ENCODE data around the gene MTRFR. TPM values are rescaled to one million over a fixed set of nuclear protein-coding genes. Genes with fewer than 3 reads are reported as not detected.

MTRFR gene
- total and polyA plus RNA-seq, 2 donors (not counting 3 experiments of a cell fraction or from before 2014, with no cell fraction given): 9.1 to 14.4 TPM

DNA sequence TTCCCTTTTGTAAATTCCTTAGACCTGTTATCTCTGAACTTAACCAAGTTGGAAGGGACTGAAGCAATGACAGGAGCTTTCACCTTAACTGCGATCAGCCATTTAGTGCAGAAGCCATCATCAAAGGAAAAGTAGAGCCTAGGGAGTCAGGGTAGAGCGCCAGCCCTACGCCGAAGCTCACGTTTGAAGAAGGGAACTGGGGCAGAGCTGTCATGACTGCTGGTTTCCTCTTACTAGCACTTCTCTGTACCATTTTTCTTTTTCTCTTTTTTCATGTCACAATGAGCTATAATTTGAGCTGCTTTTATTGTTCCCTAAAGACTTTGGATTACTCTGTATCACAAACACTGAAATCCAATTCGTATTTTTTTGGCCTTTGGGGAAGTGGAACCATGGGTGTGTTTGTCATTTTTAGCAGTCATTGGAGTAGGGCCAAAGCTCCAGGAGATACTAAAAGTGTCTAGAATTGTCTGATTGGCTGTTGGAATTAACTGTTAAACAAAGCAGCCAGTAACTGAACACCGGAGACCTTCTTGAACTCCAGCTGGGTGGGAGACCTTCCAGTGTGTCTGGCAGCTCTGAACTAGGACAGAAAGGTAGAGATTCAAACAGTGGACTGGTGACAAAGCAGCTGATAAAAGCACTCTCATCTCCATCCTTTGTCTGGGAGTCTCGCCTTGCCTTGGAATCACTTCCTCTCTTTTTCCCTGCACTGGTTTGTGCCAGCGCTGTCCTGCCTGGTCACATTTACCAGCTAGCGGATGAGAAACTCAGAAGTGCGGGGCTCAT lies 9.1 kb downstream of the MTRFR start:
- intact Hi-C loops (cut with micrococcal nuclease): no loop called here
- H3K27me3 ChIP-seq (ENCODE audit: control insufficient read depth in 2 of 2, insufficient read depth in 2 of 2, low read length in 2 of 2): no peaks in the 10 kb centered on the region
- H3K9me1 ChIP-seq (replicated peaks; ENCODE audit: control insufficient read depth, extremely low read depth, insufficient read depth, low read length): no peaks in the 10 kb centered on the region
- no peak for TF ChIP-seq GATA2 (IDR thresholded peaks at IDR 0.05; ENCODE audit: insufficient read depth, insufficient read length, low read depth, low read length)
- peak; percentile 51 for DNase-seq (ENCODE audit: low read depth, low spot score)
- BruUV-seq (replicated peaks): no TSS peak
- H3K4me1 ChIP-seq (ENCODE audit: control insufficient read depth, extremely low read depth, insufficient read depth, low read length): peaks cover 10% of the 10 kb centered on the region
- H4K20me1 ChIP-seq (replicated peaks; ENCODE audit: control insufficient read depth, extremely low read depth, insufficient read depth, low read length): no peaks in the 10 kb centered on the region
- POLR2A ChIA-PET: interaction anchor here (0.6 to 1.5 kb wide), 2 partner anchors 10 to 473 kb away, joined by 3 to 10 read pairs; partner anchors contain the start of genes MPHOSPH9 and MTRFR
- H3K9me3 ChIP-seq (replicated peaks; ENCODE audit: control insufficient read depth, insufficient read depth, low read length): no peaks in the 10 kb centered on the region
- H3K27ac ChIP-seq (ENCODE audit: insufficient read depth, low read depth, low read length): peak overlapping the region; percentile 36
- dilution Hi-C loops (cut with MboI; ENCODE audit: extremely low pct_ligation_motif_present, low sequenced_read_pairs): no loop called here
- H3K36me3 ChIP-seq (ENCODE audit: control insufficient read depth in 2 of 2, extremely low read depth in 1 of 2, insufficient read depth in 2 of 2, low read length in 2 of 2): no peaks in the 10 kb centered on the region
- H3K9ac ChIP-seq (replicated peaks; ENCODE audit: extremely low read depth, insufficient read depth, low read length): peak overlapping the region; percentile 8
- no peak overlapping the region for H3K4me3 ChIP-seq (replicated peaks in 1 of 3; ENCODE audit: insufficient read depth in 1 of 3, low read depth in 1 of 3, low read length in 3 of 3)
- H3K4me2 ChIP-seq (ENCODE audit: insufficient read depth, low read length): no peak overlapping the region
- peak overlapping the region; percentile 1 for H2AFZ ChIP-seq (ENCODE audit: low read depth, low read length)
- FAIRE-seq: peak; percentile 38
- CTCF ChIA-PET: interaction anchor here (1.6 to 13.1 kb wide), 2 partner anchors 13 to 199 kb away, joined by 4 to 255 read pairs; no protein-coding TSS in a partner anchor
- H3K79me2 ChIP-seq (ENCODE audit: control insufficient read depth, insufficient read depth, low read length): peaks cover 25% of the 10 kb centered on the region

DNA sequence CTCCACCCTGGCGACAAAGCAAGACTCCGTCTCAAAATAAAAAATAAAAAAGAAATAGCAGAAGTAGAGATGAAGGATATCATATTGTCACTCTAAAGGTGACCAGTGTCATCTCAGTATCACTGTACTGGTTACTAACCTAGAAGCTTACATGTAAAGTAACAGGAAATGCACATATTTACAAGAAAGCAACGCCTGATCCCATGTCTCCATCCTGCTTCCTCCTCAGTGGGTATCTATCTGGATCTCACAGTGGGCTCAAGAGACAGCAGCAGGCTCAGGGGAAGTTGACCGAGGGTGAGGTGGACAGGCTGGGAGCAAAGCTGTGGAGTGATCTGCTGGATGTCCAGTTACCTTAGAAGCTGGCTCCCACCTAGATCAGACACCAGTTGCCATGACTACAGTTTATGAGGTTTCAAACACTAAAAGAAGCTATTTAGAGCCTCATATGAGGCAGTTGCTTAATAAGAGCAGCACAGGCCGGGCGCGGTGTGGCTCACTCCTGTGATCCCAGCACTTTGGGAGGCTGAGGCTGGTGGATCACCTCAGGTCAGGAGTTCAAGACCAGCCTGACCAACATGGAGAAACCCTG lies 10.5 kb downstream of the MTRFR start:
- no peak for DNase-seq (ENCODE audit: low read depth, low spot score)
- no TSS peak for BruUV-seq (replicated peaks)
- Histone ChIP-seq H3K4me1 (ENCODE audit: control insufficient read depth, extremely low read depth, insufficient read depth, low read length) (peaks cover 10% of the 10 kb centered on the region), H3K4me2 (ENCODE audit: insufficient read depth, low read length) (no peak overlapping the region), H3K9ac (replicated peaks; ENCODE audit: extremely low read depth, insufficient read depth, low read length) (no peak overlapping the region), H3K27ac (ENCODE audit: insufficient read depth, low read depth, low read length) (no peak overlapping the region), H3K36me3 (ENCODE audit: control insufficient read depth in 2 of 2, extremely low read depth in 1 of 2, insufficient read depth in 2 of 2, low read length in 2 of 2) (peaks cover 0 to 2% of the 10 kb centered on the region in 2 experiments), H3K9me3 (replicated peaks; ENCODE audit: control insufficient read depth, insufficient read depth, low read length) (no peaks in the 10 kb centered on the region), H2AFZ (ENCODE audit: low read depth, low read length) (no peak overlapping the region), H3K27me3 (ENCODE audit: control insufficient read depth in 2 of 2, insufficient read depth in 2 of 2, low read length in 2 of 2) (no peaks in the 10 kb centered on the region), H3K9me1 (replicated peaks; ENCODE audit: control insufficient read depth, extremely low read depth, insufficient read depth, low read length) (no peaks in the 10 kb centered on the region), H3K4me3 (replicated peaks in 1 of 3; ENCODE audit: insufficient read depth in 1 of 3, low read depth in 1 of 3, low read length in 3 of 3) (no peak overlapping the region), H3K79me2 (ENCODE audit: control insufficient read depth, insufficient read depth, low read length) (peaks cover 26% of the 10 kb centered on the region), H4K20me1 (replicated peaks; ENCODE audit: control insufficient read depth, extremely low read depth, insufficient read depth, low read length) (no peaks in the 10 kb centered on the region)
- CTCF ChIA-PET: no interaction called here
- intact Hi-C loops (cut with micrococcal nuclease): no loop called here
- dilution Hi-C loops (cut with MboI; ENCODE audit: extremely low pct_ligation_motif_present, low sequenced_read_pairs): no loop called here
- TF ChIP-seq EZH2 (IDR thresholded peaks at IDR 0.05; ENCODE audit: borderline replicate concordance, low read depth, low read length, severe bottlenecking) (no peak), FOS (IDR thresholded peaks at IDR 0.05; ENCODE audit: borderline replicate concordance, insufficient read depth, low read length) (no peak)
- TF ChIP-seq, protein P1, sequence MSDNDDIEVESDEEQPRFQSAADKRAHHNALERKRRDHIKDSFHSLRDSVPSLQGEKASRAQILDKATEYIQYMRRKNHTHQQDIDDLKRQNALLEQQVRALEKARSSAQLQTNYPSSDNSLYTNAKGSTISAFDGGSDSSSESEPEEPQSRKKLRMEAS (IDR thresholded peaks at IDR 0.05; ENCODE audit: insufficient read depth, insufficient read length): no peak
- TF ChIP-seq, protein P2, sequence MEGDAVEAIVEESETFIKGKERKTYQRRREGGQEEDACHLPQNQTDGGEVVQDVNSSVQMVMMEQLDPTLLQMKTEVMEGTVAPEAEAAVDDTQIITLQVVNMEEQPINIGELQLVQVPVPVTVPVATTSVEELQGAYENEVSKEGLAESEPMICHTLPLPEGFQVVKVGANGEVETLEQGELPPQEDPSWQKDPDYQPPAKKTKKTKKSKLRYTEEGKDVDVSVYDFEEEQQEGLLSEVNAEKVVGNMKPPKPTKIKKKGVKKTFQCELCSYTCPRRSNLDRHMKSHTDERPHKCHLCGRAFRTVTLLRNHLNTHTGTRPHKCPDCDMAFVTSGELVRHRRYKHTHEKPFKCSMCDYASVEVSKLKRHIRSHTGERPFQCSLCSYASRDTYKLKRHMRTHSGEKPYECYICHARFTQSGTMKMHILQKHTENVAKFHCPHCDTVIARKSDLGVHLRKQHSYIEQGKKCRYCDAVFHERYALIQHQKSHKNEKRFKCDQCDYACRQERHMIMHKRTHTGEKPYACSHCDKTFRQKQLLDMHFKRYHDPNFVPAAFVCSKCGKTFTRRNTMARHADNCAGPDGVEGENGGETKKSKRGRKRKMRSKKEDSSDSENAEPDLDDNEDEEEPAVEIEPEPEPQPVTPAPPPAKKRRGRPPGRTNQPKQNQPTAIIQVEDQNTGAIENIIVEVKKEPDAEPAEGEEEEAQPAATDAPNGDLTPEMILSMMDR (IDR thresholded peaks at IDR 0.05; ENCODE audit: extremely low read depth in 1 of 2, insufficient read depth in 1 of 2, low read depth in 1 of 2, low read length in 2 of 2): no peak
- POLR2A ChIA-PET: no interaction called here
- FAIRE-seq: no peak
